ENCODE data around the gene ATP5PO.

- TF ChIP-seq CTCF (IDR thresholded peaks at IDR 0.05) (no peak), POLR2A (IDR thresholded peaks at IDR 0.05) (no peak)
These were observed 25.4 kb downstream of the ATP5PO start for GRCh38 chr21:33890187-33890586.
